Ishikawa (cell line): ENCODE results near the gene CGREF1.
A peak's percentile ranks its signal among the peaks of the same experiment; 100 is the strongest.

Experiments
- CEBPB ChIP-seq: IDR thresholded peaks from 2 replicates; pipeline ENCODE4 v1.6.1; 2012
- CREB1 ChIP-seq: IDR thresholded peaks from 2 replicates; pipeline ENCODE4 v1.6.1; 2012; ENCODE audit warnings: low read depth
- EP300 ChIP-seq: IDR thresholded peaks from 2 replicates; pipeline ENCODE4 v1.6.1; 2012; ENCODE audit warnings: borderline replicate concordance
- FOXM1 ChIP-seq: IDR thresholded peaks from 2 replicates; pipeline ENCODE4 v1.6.1; 2012; ENCODE audit warnings: low read depth, borderline replicate concordance
- RAD21 ChIP-seq: IDR thresholded peaks from 2 replicates; pipeline ENCODE4 v1.6.1; 2012; ENCODE audit warnings: low read depth
- TAF1 ChIP-seq: IDR thresholded peaks from 2 replicates; pipeline ENCODE4 v1.6.1; 2012; ENCODE audit warnings: low read depth, mild to moderate bottlenecking
- USF1 ChIP-seq: IDR thresholded peaks from 2 replicates; pipeline ENCODE4 v1.6.1; 2012
- YY1 ChIP-seq: IDR thresholded peaks from 2 replicates; pipeline ENCODE4 v1.6.1; 2012; ENCODE audit warnings: low read depth
- ZBTB7A ChIP-seq: IDR thresholded peaks from 2 replicates; pipeline ENCODE4 v1.6.1; 2012; ENCODE audit warnings: low read depth
- TF ChIP-seq, protein P1 (sequence below): IDR thresholded peaks from 2 replicates; pipeline ENCODE4 v1.6.1; 2012; ENCODE audit warnings: low read depth, mild to moderate bottlenecking
- TF ChIP-seq, protein P2 (sequence below): IDR thresholded peaks from 2 replicates; pipeline ENCODE4 v1.6.1; 2012

DNA sequence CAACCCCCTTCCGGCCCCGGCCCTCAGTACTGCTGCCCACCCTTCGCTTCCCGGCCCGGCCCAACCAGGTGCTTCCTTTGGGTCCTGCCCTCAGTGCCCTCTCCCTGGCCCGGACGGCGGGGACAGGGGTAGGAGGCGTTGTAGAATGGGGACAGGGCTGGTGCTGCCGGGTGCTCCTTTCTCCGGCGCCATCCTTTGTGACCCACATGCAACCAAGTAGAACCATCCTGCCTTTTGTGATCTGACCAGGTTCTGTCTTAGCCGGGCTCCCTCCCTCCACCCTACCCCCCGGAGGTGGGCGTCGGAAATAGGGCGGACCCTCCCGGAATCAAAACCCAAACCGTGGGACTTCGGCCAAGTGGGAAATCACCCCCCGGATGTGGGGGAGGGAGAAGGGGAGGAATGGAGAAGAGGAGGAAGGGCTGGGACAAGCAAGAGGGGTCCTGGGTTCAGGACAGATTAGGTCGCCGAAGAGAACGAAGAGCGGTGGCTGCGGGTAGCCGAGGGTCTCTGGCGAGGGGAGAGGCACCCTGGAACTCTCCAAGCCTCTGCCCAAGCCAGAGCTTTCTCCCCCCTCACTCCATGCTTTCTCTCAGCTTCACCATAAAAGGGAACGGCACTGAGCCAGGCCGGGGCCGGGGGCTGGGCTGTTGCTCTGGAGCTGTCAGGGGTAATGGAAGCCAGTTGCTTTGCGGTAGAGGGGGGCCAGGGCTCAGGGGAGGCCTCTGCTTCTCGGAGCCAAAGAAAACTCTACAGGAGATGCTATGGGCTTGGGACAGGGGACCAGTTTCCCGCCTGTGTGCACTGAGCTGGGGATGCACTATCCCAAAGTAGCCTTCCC lies 46.7 kb downstream of the CGREF1 start:
- TF ChIP-seq, protein P1, sequence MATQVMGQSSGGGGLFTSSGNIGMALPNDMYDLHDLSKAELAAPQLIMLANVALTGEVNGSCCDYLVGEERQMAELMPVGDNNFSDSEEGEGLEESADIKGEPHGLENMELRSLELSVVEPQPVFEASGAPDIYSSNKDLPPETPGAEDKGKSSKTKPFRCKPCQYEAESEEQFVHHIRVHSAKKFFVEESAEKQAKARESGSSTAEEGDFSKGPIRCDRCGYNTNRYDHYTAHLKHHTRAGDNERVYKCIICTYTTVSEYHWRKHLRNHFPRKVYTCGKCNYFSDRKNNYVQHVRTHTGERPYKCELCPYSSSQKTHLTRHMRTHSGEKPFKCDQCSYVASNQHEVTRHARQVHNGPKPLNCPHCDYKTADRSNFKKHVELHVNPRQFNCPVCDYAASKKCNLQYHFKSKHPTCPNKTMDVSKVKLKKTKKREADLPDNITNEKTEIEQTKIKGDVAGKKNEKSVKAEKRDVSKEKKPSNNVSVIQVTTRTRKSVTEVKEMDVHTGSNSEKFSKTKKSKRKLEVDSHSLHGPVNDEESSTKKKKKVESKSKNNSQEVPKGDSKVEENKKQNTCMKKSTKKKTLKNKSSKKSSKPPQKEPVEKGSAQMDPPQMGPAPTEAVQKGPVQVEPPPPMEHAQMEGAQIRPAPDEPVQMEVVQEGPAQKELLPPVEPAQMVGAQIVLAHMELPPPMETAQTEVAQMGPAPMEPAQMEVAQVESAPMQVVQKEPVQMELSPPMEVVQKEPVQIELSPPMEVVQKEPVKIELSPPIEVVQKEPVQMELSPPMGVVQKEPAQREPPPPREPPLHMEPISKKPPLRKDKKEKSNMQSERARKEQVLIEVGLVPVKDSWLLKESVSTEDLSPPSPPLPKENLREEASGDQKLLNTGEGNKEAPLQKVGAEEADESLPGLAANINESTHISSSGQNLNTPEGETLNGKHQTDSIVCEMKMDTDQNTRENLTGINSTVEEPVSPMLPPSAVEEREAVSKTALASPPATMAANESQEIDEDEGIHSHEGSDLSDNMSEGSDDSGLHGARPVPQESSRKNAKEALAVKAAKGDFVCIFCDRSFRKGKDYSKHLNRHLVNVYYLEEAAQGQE: no peak
- TF ChIP-seq CEBPB (no peak), EP300 (no peak), RAD21 (no peak), TAF1 (no peak; the same call in 1 of the 2 replicates), USF1 (no peak), ZBTB7A (peak; percentile 69; the same call in 1 of the 2 replicates), YY1 (no peak), CREB1 (no peak), FOXM1 (no peak)
- TF ChIP-seq, protein P2, sequence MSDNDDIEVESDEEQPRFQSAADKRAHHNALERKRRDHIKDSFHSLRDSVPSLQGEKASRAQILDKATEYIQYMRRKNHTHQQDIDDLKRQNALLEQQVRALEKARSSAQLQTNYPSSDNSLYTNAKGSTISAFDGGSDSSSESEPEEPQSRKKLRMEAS: no peak
